Stimulated activated CD8-positive, alpha-beta memory T cell treated with anti-CD3 and anti-CD28 coated beads, Interleukin-7, amount 100 ng/mL, for 48 hours (primary cell): ENCODE data around the gene ZDHHC17.

Source experiments
- DNase-seq, 2 donors: peaks; one replicate each; pipeline ENCODE4 v3.0.0-alpha.2; 2020; ENCODE audit warnings: low read depth in 1 of 2; ENCODE audit errors: extremely low read depth in 1 of 2

ZDHHC17 gene

GRCh38 chr12:76813265-76813664 is 49.4 kb downstream of the ZDHHC17 start:
- DNase-seq: no peak

- DNase-seq: no peak
Observed at GRCh38 chr12:76813972-76814371, 50.1 kb downstream of the ZDHHC17 start.

DNA sequence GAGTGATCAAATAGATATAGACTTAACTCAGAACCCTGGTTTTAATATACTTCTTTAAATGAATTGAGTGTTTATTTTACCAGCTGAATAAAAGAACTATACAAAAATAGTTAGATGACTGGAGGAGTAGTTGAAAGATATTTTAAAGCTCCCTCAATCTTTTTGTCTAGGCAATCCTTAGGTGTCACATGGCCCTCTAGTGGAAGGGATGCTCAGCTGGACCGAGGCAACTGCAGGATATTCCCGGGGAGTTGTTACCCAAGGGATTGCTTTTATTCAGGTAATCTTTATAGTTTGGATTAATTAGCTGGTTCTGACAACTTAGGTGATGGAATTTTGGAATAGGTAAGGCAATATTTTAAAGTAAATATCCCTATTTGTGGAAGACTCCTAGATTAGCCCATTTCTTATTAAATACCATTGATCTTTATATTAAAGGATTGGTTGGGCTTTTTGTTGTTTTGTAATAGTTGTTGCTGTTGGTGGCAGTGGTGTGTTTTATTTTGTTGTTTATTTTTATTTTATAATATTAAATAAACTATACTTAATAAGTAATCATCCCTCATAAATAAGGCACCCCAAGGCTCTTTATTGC is 57.1 kb downstream of the ZDHHC17 start:
- no peak for DNase-seq

- DNase-seq: no peak
Observed at GRCh38 chr12:76830436-76830835, 66.5 kb downstream of the ZDHHC17 start.

GRCh38 chr12:76836633-76837032 is 72.7 kb downstream of the ZDHHC17 start:
- no peak for DNase-seq

- DNase-seq: no peak
Observed at GRCh38 chr12:76847260-76847659, 83.3 kb downstream of the ZDHHC17 start.

DNA sequence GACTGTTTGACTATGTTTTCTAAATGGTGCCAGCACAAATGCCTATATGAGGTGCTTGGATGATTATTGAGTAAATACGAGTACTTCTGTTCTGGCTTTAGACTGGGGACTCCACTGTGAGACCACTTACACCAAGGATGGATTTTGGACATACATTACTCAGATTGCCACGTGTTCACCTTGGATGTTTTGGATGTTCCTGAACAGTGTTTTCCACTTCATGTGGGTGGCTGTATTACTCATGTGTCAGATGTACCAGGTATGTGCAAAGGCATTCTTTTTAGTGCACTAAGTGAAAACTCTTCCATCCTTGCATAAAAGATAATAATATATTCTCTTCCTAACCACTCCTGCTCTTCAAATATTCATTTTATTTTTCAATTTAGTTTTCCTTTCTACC is 84.2 kb downstream of the ZDHHC17 start:
- no peak for DNase-seq

DNA sequence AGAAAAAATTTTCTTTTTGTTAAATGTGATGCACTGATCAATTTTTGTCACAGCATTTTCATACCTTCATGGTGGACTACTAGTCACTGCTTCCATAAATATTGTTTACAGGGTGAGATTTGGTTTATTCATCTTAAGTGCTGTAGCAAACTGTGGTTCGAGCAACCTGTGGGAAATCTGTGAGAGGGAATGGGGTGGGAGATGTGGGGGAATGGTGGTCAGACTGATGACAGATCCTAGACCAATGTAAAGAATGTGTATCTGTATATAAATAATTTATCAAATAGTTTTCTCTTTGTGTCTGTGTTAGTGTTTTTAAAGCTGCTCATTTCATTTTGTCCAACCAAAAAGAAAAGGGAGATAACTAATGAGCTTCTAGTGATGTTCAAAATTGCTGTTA is 88.2 kb downstream of the ZDHHC17 start:
- DNase-seq: no peak

GRCh38 chr12:76855271-76855670 is 91.4 kb downstream of the ZDHHC17 start:
- no peak for DNase-seq

- no peak for DNase-seq
Observed at GRCh38 chr12:76856018-76856644, 92.2 kb downstream of the ZDHHC17 start.

DNA sequence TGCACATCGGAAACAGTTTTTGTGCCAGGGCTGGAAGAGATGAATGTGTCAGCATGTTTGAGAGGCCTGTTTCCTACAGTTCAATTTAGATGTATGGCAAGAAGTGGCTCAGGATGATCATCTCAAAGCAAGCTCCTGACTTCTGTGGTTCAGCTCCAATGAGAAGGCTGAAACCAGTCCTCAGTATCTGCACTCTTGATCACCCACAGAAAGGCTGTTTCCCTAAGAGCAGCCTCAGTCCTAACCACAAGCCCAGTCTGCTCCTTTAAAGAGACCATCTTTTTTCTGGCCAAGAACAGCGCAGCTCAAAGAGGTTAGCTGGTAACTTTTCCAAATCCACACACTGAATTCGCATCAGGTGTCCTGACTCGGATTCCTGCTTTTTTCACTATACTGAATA is 95.7 kb downstream of the ZDHHC17 start:
- no peak for DNase-seq

DNA sequence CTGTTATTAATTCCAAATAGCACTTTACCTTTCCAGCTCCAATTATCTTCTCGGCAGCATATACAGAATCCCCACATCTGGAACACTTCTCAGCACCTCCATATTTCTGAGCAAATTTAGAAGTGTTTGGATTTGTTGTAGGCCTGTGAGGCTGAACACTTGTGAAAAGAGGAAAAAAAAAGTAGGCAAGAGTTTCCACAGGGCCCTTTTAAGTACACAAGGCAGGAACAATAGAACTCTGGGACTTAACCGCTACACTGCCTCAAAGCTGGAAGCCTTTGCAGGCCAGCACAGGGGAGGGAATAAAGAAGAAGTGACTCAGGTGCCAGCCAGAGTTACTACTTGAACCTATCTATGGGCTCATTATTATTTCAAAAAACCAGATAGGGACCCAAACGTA is 96.3 kb downstream of the ZDHHC17 start:
- no peak for DNase-seq

DNA sequence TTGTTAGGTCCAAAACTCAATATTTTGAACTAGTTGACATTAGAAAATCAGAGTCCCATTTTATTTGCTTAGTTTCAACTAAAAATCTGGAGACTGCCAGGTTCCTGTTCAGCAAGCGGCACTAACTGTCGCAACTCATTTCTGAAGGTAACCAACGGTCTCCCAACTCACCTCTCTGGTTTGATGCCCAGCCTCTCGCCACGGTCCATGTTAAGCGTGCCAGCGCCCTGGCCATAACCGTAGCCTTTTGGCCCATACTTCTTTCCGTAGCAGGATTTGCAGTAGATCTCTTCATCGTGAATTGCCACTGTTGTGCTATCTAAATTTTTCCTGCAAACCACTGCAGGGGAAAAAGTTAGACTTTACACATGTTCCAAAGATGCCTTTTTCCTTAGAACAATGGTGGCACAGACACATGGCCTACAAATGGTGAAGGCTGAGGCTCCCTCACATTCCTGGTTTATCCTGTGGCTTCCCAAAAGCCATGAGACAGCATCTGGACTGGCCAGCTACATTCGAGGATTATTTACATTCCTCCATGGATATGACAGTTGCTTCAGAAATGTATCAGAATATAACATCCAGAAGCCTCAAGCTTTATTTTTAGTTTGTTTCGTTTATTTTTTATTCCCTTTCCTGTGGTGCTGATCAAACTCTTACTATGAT is 99.2 kb downstream of the ZDHHC17 start:
- no peak for DNase-seq

DNA sequence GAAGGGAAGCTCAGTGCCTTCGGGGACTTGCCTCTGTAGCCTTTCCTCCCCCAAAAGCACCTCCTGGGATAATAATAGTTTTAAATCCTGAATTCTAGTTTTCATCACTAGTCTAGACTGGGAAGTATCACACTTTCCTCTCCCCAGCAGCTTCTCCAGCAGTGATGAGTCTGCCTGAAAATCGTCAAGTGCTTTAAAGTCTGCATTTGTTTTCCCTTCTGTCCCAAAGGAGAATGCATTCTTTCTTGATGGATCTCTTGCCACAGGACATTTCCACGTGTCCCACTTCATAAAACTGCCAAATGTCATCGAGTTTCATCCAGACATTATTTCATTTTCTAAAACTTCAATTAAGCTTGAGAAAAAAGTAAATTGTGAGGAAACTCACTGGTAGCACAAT is 99.9 kb downstream of the ZDHHC17 start:
- no peak for DNase-seq

GRCh38 chr12:76864791-76865400 is 101.0 kb downstream of the ZDHHC17 start:
- DNase-seq: no peak

DNA sequence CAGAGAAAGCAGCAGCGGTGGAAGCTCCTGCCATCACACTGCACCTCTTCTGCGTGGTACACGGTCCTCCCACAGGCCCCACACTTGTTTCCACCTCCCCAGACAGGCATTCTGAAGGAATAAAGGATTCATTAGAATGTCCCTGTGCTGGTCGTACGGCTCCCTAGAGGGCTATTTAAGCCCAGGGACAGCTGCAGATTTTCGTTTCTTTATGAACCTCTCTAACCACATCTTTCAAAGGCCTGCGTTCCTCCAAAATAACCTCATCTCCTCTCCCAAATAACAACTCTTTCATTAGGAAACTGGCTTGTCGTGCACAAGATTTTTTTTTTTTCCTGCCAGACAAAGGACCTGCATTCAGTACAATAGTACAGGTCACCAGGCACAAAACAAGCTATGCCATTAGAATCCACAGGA is 102.2 kb downstream of the ZDHHC17 start:
- no peak for DNase-seq

- DNase-seq: no peak
Observed at GRCh38 chr12:76866726-76867125, 102.8 kb downstream of the ZDHHC17 start.

DNA sequence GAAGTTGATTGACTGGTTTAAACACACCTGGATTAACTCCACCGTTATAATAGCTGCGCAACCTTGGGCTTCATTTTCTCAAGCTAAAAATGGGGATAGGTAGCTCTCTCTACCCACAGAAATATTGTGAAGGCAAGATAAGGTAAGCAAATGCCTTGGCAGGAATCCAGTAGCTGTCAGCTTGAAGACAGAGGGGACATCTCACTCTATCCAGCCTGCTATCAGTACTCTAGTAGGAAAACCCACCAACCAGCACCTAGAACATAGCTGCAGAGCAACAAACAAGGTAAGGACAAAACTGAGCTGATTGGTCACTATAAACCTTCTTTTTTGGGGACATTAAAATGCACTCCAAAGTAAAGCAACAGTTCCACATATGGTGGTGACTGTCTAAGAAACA is 107.2 kb downstream of the ZDHHC17 start:
- DNase-seq: no peak

- no peak for DNase-seq
Observed at GRCh38 chr12:76871742-76872141, 107.8 kb downstream of the ZDHHC17 start.

DNA sequence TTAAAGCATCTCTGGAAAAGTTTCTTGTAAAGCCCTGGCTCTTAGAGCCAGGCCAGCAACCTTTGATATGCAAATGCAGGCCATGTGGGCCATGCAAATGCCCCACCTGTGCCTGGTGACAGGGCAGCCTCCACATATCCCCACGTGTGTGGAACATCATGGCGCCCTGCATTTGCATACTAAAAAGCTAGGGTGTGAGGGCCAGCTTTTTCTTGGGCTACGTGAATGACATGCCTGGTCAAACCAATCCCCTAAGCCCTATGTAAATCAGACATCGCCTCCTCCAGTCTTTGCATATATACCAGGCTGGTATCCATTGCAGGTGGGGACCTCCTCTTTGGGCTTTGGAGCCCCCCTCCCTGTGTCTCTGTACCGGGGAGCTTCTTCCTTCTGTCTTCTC is 108.5 kb downstream of the ZDHHC17 start:
- DNase-seq: no peak

DNA sequence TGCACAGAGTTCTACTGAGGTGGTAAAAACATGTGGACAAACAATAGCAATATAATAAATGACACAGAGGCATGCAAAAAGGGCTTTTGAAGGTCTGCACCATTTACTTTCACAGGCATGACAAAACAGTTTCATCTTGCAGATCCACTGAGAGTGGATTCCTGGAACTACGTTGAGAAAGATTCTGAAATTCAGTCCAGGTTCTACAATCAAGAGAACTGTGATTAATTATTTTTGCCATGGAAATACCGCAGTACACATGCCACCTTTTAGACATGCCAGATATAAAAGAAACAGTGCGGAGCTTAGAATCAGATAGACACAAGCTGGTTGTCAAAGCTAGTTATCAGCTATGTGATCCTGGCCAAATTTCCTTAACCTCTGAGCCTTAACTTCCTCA is 110.1 kb downstream of the ZDHHC17 start:
- no peak for DNase-seq
